Measurements from ENCODE around the gene HFE.

DNA sequence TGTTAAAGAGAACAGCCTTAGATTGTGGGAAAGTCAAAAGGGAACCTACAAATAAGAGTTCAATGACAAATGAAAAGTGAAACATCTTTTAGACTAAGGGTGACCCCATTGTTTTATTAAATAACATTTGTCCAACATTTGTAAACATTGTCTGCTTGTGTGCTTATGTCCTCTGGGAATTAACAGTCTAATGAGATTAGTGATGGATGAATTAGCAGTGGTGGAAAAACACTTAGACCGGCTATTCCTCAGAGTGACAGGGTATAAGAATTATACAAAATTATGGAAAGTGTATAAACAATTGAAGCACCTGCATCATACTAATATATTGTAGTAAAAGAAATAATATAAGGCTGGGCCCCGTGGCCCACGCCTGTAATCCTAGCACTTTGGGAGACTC, 29.3 kb upstream of the HFE start:
- TF ChIP-seq GABPA (IDR thresholded peaks at IDR 0.05 in 1 of 2, conservative IDR thresholded peaks at IDR 0.05 in 1 of 2) (no peak), RAD21 (IDR thresholded peaks at IDR 0.05) (no peak), CTCF (IDR thresholded peaks at IDR 0.05; ENCODE audit: low read depth, low read length, missing input control) (no peak)
